C4-2B (cell line): Measurements from ENCODE around the gene STXBP1.

Source experiments
- CTCF ChIP-seq: fragments of 450-650 bp; conservative IDR thresholded peaks from 2 replicates; pipeline ENCODE4 v1.5.1; 2017; ENCODE audit warnings: mild to moderate bottlenecking
- ZFX ChIP-seq: fragments of 450-650 bp; IDR thresholded peaks from 2 replicates; pipeline ENCODE4 v1.6.1; 2017

- TF ChIP-seq CTCF (no peak), ZFX (no peak)
Measured at GRCh38 chr9:127712371-127712770, 100.3 kb downstream of the STXBP1 start.
